ENCODE measurements around the gene ZNF200. TPM values are rescaled to one million over a fixed set of nuclear protein-coding genes. Genes with fewer than 3 reads are reported as not detected.

ZNF200 gene
- total and polyA plus RNA-seq, 2 donors (not counting 1 experiment from before 2014, with no cell fraction given), result 5.9 to 8.1 TPM

DNA sequence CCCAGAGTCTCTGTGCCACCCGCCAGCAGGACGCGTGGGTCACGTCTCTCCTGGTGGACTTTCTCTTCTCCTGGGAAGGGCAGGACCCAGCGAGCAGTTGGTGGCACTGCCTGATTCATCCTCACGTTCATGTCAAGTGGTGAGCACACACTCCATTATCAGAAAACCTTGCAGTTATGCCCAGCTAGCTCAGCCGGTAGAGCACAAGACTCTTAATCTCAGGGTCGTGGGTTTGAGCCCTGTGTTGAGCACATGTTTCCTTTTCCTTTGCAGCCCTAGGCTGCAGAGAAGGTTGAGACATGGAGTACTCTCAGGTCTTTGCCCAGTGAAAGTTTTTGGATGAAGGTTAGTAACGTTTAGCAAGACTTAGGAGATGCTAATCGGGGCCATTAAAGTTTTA is 39.0 kb downstream of the ZNF200 start:
- Histone ChIP-seq H3K27ac (ENCODE audit: insufficient read depth, low read length) (no peak overlapping the region), H3K9ac (ENCODE audit: insufficient read depth, low read length) (no peak overlapping the region), H3K27me3 (ENCODE audit: control insufficient read depth, insufficient read depth, low read length) (peaks cover 3% of the 10 kb centered on the region), H3K36me3 (ENCODE audit: control insufficient read depth, insufficient read depth, low read length) (no peaks in the 10 kb centered on the region), H3K79me2 (ENCODE audit: control insufficient read depth, insufficient read depth, low read length) (no peaks in the 10 kb centered on the region), H4K20me1 (ENCODE audit: control insufficient read depth, extremely low read depth, insufficient read depth, low read length) (no peaks in the 10 kb centered on the region), H2AFZ (ENCODE audit: low read length) (no peak overlapping the region), H3K4me2 (ENCODE audit: extremely low read depth, insufficient read depth, low read length) (no peak overlapping the region), H3K4me1 (ENCODE audit: control insufficient read depth, extremely low read depth, insufficient read depth, low read length) (no peaks in the 10 kb centered on the region), H3K9me3 (ENCODE audit: control insufficient read depth, insufficient read depth, low read depth, low read length) (no peaks in the 10 kb centered on the region), H3K4me3 (replicated peaks in 1 of 4; ENCODE audit: control extremely low read depth in 1 of 4, insufficient read depth in 1 of 4, low read depth in 3 of 4, low read length in 4 of 4) (no peak overlapping the region)
- DNase-seq (ENCODE audit: low read depth in 2 of 2), result no peak
- no peak for TF ChIP-seq EZH2 (IDR thresholded peaks at IDR 0.05; ENCODE audit: low read length, missing control alignments)
- TF ChIP-seq, protein P1, sequence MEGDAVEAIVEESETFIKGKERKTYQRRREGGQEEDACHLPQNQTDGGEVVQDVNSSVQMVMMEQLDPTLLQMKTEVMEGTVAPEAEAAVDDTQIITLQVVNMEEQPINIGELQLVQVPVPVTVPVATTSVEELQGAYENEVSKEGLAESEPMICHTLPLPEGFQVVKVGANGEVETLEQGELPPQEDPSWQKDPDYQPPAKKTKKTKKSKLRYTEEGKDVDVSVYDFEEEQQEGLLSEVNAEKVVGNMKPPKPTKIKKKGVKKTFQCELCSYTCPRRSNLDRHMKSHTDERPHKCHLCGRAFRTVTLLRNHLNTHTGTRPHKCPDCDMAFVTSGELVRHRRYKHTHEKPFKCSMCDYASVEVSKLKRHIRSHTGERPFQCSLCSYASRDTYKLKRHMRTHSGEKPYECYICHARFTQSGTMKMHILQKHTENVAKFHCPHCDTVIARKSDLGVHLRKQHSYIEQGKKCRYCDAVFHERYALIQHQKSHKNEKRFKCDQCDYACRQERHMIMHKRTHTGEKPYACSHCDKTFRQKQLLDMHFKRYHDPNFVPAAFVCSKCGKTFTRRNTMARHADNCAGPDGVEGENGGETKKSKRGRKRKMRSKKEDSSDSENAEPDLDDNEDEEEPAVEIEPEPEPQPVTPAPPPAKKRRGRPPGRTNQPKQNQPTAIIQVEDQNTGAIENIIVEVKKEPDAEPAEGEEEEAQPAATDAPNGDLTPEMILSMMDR (conservative IDR thresholded peaks at IDR 0.05 in 1 of 2, IDR thresholded peaks at IDR 0.05 in 1 of 2; ENCODE audit: low read depth in 1 of 2, low read length in 2 of 2), result no peak

DNA sequence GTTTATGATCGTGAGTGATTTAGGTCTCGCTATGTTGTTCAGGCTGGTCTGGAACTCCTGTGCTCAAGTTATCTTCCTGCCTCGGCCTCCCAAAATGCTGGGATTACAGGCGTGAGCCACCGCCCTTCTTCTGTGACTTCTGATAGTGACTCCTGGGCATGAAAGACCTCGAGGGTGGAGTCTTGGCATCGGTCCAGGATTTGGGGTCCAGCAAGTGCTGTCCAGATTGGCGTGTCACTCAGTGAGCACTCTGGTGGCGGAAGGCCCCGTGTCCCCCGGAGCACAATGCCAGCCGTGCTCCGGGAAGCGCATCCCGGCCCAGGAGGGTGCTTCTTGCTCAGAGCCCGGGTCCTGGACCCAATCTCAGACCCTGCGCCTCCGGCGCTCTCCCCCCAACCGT is 40.2 kb downstream of the ZNF200 start:
- Histone ChIP-seq H3K4me3 (replicated peaks in 1 of 4; ENCODE audit: control extremely low read depth in 1 of 4, insufficient read depth in 1 of 4, low read depth in 3 of 4, low read length in 4 of 4) (no peak overlapping the region), H3K36me3 (ENCODE audit: control insufficient read depth, insufficient read depth, low read length) (no peaks in the 10 kb centered on the region), H3K27me3 (ENCODE audit: control insufficient read depth, insufficient read depth, low read length) (peaks cover 7% of the 10 kb centered on the region), H3K27ac (ENCODE audit: insufficient read depth, low read length) (no peak overlapping the region), H4K20me1 (ENCODE audit: control insufficient read depth, extremely low read depth, insufficient read depth, low read length) (no peaks in the 10 kb centered on the region), H3K9me3 (ENCODE audit: control insufficient read depth, insufficient read depth, low read depth, low read length) (no peaks in the 10 kb centered on the region), H3K79me2 (ENCODE audit: control insufficient read depth, insufficient read depth, low read length) (no peaks in the 10 kb centered on the region), H3K9ac (ENCODE audit: insufficient read depth, low read length) (no peak overlapping the region), H3K4me2 (ENCODE audit: extremely low read depth, insufficient read depth, low read length) (no peak overlapping the region), H2AFZ (ENCODE audit: low read length) (no peak overlapping the region), H3K4me1 (ENCODE audit: control insufficient read depth, extremely low read depth, insufficient read depth, low read length) (no peaks in the 10 kb centered on the region)
- TF ChIP-seq EZH2 (IDR thresholded peaks at IDR 0.05; ENCODE audit: low read length, missing control alignments), result no peak
- TF ChIP-seq, protein P1 (conservative IDR thresholded peaks at IDR 0.05 in 1 of 2, IDR thresholded peaks at IDR 0.05 in 1 of 2; ENCODE audit: low read depth in 1 of 2, low read length in 2 of 2), result no peak
- no peak for DNase-seq (ENCODE audit: low read depth in 2 of 2)

DNA sequence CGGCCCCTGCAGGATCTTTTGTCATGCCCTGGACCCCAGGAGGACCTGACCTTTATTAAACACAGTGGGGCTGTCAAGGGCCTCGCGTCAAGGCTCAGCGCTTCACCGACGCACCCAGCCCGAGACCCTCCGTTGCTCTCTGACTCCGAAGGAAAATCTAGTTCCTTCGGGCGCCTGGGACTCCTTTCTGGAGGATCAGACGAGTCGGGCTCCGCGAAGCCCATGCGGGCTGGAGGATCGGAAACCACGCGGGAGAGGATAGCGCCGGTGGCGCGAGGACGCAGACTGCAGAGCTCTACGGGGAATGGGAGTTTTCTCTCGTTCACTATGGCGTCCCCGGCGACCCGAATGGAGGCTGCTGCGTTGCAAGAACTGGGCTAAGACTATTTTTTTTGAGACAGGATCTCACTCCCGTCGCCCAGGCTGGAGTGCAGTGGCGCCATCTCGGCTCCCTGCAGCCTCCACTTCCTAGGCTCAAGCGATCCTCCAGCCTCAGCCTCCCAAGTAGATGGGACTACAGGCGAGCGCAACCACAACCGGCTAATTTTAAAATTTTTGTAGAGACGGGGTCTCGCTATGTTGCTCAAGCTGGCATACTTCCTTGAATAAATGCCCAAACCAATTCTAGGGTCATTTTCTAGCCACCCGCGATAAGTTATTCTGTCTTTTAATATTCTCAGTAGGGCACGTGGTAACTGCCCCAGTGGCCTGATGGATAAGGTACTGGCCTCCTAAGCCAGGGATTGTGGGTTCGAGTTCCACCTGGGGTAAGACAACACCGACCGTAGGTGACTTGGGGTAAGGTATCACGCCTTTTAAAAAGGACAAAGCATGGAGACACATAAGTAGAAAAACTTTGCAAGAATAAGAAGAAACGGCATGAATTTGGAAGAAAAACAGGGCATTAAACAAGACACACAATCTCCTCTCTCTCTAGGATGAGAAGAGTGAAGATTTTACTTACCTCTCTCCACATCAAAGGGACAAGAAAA is 41.4 kb downstream of the ZNF200 start:
- Histone ChIP-seq H2AFZ (ENCODE audit: low read length) (no peak overlapping the region), H3K79me2 (ENCODE audit: control insufficient read depth, insufficient read depth, low read length) (no peaks in the 10 kb centered on the region), H3K27me3 (ENCODE audit: control insufficient read depth, insufficient read depth, low read length) (peaks cover 7% of the 10 kb centered on the region), H3K4me3 (replicated peaks in 1 of 4; ENCODE audit: control extremely low read depth in 1 of 4, insufficient read depth in 1 of 4, low read depth in 3 of 4, low read length in 4 of 4) (no peak overlapping the region), H3K4me2 (ENCODE audit: extremely low read depth, insufficient read depth, low read length) (no peak overlapping the region), H3K4me1 (ENCODE audit: control insufficient read depth, extremely low read depth, insufficient read depth, low read length) (no peaks in the 10 kb centered on the region), H3K27ac (ENCODE audit: insufficient read depth, low read length) (no peak overlapping the region), H3K9ac (ENCODE audit: insufficient read depth, low read length) (no peak overlapping the region), H3K9me3 (ENCODE audit: control insufficient read depth, insufficient read depth, low read depth, low read length) (no peaks in the 10 kb centered on the region), H3K36me3 (ENCODE audit: control insufficient read depth, insufficient read depth, low read length) (no peaks in the 10 kb centered on the region), H4K20me1 (ENCODE audit: control insufficient read depth, extremely low read depth, insufficient read depth, low read length) (no peaks in the 10 kb centered on the region)
- DNase-seq (ENCODE audit: low read depth in 2 of 2), result no peak
- TF ChIP-seq, protein P1 (conservative IDR thresholded peaks at IDR 0.05 in 1 of 2, IDR thresholded peaks at IDR 0.05 in 1 of 2; ENCODE audit: low read depth in 1 of 2, low read length in 2 of 2), result no peak
- TF ChIP-seq EZH2 (IDR thresholded peaks at IDR 0.05; ENCODE audit: low read length, missing control alignments), result no peak
